GM19372 (cell line): Measurements from ENCODE around the gene CD3D.
"Not testable (repeated sequence)": the region's sequence is repeated elsewhere in the genome, so short reads cannot be mapped to it uniquely, and the experiment has no call there.

Experiments
- ATAC-seq: cut with Tn5 transposase; IDR thresholded peaks from one replicate; pipeline ENCODE4 v1.9.1; 2021; ENCODE audit warnings: mild to moderate bottlenecking, low read depth, moderate library complexity; ENCODE audit not compliant: unreplicated experiment

The CD3D gene

GRCh38 chr11:118340449-118340848 lies 2.1 kb downstream of the CD3D start:
- no peak for ATAC-seq

DNA sequence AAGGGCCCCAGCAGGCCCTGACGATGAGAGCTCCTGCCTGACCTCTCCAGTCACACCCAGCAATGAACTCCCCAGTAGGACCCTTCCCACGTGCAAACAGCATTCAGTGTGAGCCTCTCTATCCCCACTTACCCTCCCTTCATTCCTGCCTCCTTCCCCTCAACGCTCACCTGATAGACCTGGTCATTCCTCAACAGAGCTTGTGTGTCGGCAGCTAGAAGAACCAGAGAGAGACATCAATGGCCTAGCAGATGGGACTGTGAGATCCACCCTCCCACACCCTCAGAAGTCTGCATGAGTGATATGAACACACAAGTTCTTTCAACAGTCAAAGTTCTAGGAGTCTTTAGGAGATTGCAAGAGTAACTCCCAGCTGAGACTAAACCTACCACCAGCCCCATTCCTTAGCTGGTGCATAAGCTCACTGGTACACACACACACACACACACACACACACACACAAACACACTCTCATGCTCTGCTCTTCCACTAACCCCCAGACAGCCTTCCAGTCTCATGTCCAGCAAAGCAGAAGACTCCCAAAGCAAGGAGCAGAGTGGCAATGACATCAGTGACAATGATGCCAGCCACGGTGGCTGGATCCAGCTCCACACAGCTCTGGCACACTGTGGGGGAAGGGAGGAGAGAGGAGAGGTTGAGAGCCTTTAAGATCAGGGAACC lies 3.1 kb downstream of the CD3D start:
- ATAC-seq, result no peak

- ATAC-seq, result no peak
Observed at GRCh38 chr11:118338637-118339061, 3.9 kb downstream of the CD3D start.

DNA sequence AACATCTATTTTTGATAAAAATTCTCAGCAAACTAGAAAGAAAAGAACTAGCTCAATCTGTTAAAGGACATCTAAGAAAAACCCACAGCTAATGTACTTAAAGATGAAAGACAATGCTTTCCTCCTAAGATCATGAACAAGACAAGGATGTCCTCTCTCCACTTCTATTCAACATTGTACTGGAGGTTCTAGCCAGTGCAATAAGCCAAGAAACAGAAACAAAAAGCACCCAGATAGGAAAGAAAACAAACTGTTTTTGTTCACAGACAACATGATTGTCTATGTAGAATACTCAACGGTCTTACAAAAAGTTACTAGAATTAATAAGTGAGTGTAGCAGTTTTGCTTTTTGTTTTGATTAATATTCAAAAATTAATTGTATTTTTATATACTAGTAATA lies 7.8 kb downstream of the CD3D start:
- ATAC-seq, result no peak

- no peak for ATAC-seq
Observed at GRCh38 chr11:118328745-118329144, 13.8 kb downstream of the CD3D start.

DNA sequence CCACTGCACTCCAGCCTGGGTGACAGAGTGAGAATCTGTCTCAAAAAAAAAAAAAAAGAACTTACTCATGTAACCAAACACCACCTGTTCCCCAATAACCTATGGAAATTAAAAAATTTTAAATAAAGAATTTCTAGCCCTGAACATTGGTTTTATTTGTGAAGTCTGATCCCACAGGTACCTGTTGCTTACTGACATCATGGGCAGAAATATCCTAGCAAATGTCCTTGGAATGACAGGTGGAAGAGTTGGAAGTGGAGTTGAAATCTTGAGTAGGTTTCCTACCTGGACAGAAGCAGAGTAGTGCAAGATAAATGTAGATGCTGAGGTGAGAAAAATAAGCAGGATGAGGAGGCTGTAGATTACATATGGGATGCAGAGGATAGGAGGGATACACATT lies 17.2 kb downstream of the CD3D start:
- ATAC-seq, result no peak

DNA sequence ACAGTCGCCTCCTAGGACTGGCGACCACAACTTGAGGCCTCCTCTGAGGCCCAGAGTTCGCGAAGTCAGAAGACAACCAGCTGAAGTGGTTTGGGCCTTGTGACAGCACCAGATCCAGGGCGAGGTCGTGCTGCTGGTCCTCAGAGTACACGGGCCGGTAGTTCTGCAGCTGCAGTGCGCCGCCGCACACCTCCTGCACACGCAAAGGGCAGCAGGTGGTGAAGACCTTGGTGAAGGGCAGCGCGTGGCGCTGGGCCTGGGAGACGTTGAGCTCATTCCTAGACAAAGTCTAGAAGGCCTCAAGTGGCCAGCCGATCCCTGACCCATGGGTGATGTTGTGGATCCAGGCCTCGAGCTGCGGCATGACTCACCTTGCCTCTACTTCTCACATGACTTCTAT lies 19.8 kb downstream of the CD3D start:
- ATAC-seq, result no peak

DNA sequence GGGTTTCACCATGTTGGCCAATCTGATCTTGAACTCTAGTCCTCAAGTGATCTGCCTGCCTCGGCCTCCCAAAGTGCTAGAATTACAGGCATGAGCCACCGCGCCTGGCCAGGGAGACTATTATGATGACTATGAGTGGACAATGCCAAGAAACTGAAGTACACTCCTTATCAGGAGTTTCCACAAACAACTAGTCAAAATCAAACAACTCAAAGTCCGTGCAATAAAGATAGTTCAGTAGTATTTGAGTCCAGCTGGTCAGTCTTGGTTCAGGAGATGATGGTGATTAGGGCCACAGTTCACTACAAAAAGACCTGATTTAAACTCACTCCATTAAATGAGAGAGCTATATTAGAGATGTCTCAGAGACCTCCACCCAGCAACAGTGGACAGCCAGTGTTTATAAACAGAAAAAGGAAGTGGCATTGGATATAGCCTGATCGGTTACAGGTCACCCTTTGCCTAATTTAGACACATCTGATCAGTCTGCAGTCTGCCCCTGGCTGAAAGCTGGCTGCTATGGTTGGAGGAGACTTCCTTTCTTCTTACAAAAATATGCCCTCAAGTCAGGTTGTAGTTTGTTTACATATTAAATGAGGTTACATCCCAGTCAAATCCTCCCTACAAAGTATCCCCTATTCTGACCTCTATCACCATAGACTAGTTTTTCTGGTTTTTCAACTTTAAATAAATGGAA lies 21.0 kb downstream of the CD3D start:
- no peak for ATAC-seq

GRCh38 chr11:118320515-118320914 lies 22.0 kb downstream of the CD3D start:
- no peak for ATAC-seq

DNA sequence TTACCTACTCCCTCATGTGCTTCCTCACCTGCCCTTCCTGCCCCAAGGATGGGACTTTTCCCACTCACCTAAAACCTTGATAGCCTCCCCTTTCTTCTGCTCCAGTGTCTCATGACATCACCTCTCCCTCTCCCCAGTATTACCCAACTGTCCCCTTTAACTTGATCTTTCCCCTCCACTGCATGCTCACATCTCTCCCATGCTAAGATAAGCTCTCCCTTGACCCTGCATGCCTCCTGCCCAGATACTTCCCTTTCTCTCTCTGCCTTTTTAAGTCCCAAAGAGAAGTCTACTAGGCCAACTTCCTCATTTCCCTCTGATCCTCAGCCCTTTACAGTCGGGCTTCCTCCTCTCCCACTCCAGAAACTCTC lies 23.2 kb downstream of the CD3D start:
- no peak for ATAC-seq

- ATAC-seq, result no peak
Observed at GRCh38 chr11:118318581-118319336, 23.7 kb downstream of the CD3D start.

DNA sequence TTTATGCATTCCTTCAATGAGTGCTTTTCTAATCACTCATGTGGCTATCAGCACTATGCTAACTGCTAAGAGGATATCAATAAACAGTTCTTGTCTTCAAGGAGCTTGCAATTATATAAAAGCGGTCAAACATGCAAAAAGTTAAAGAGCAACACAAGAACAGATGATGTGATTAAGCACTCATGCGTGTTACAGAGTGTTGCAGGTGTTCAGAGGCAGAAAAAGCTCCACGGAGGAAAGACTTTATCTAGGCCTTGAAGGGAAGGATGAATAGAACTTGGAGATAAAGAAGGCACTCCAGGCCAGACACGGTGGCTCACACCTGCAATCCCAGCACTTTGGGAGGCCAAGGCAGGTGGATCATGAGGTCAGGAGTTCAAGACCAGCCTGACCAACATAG lies 24.4 kb downstream of the CD3D start:
- ATAC-seq, result no peak

DNA sequence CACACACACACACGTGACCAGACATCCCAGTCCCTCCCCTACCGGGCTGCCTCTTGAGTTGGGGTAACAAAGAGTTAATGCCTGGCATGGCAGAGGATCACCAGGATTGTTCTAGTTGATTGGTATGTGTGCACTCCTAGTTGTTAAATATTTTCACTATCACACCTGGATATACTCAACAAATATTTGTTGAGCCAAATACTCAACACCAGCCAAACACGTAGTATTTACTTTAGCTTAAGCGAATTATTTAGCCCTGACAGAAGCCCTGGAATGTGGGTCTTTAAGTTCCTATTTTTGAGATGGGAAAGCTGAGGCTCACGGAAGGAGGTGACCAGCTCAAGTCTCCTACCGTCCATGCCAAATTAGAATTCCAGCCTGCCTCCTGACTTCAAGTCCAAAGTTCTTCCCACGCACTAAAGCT lies 27.5 kb downstream of the CD3D start:
- no peak for ATAC-seq

DNA sequence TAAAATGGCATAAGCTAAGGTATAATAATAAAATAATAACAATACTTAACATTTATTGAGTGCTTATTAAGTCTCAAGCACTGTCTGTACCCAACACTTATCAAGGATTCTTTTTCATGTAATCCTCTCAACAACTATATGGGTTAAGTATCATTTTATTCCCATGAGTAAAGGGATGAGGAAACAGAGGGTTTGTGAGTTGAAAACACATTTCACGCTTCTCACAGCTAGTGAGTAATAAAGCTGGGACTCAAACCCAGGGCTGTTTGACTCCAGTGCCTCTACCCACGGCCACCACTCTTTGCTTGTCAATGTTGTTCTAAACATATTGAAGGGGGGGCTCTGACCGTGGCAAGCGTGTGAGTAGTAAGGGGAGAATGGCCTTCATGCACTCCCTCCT lies 29.3 kb downstream of the CD3D start:
- no peak for ATAC-seq

DNA sequence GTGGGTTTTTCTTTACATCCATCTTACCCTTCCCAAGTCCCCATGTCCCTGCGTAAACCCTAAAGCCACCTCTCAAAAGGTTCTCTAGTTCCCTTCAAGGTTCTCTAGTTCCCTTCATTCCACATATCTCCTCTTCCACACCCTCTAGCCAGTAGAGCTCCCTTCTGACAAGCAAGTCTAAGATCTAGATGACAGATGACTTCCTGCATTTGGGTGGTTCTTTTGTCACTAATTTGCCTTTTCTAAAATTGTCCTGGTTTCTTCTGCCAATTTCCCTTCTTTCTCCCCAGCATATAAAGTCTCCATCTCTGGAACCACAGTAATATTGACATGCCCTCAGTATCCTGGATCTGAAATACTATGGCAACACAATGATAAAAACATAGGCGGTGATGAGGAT lies 30.2 kb downstream of the CD3D start:
- no peak for ATAC-seq

- no peak for ATAC-seq
Observed at GRCh38 chr11:118311518-118311917, 31.0 kb downstream of the CD3D start.

DNA sequence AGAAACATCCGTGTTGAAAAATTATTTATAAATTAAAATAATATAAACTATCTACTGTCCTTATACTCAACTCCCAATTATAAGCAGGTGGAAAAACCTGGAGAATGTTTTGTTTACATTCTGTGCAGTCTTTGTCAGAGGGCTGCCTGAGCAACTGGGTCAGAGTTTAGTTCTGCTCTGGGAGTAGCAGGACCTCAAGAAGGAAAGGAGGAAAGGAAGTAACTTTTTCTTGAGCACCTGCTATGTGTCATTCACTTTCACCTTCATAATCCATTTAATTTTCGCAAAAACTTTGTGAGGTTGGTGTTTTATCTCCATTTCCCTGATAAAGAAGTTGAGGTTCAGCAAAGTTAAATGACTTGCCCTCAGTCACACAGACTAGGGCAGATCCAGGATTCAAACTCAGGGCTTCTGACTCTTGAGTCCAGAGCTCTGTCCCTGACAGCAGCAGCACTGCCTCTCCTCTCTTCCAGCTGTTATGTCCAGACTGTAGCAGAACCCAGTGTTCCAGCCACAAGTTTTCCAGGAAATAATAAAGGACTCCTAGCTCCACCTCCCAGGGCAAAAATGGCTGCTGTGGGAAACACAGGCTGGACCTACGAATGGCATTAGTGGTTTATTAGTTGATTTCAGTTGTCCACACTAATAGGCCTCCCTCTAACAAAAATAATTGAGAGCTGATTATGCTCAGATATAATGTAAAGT lies 31.6 kb downstream of the CD3D start:
- ATAC-seq, result no peak

DNA sequence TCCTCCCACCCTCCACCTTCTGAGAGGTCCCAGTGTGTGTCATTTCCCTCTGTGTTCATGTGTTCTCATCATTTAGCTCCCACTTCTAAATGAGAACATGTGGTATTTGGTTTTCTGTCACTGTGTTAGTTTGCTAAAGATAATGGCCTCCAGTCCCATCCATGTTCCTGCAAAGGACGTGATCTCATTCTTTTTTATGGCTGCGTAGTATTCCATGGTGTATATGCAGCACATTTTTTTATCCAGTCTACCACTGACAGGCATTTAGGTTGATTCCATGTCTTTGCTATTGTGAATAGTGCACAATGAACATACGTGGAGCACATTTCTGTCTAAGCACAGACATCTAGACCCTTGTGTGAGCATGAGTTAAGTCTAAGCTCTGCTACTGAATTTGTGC lies 32.2 kb downstream of the CD3D start:
- no peak for ATAC-seq

GRCh38 chr11:118308995-118309528 lies 33.4 kb downstream of the CD3D start:
- ATAC-seq, result not testable (repeated sequence)

- no peak for ATAC-seq
Observed at GRCh38 chr11:118306556-118306955, 35.9 kb downstream of the CD3D start.

DNA sequence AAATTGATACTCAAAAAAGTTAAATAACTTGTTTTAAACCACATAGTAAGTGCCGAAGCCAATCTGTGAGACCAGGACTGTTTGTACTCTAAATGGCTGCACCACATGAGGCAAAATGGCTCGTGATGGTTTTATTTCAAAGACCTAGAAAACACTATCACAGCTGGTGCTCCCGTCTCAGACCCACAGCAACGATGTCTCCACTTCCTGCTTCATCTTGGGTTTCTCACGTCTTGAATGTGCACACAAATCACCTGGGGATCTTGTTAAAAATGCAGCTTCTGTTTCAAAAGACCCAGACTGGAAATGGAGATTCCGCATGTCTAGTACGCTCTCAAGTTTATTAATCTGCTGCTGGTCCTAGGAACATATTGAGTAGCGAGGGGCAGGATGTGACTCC lies 36.8 kb downstream of the CD3D start:
- ATAC-seq, result no peak
